Liver (tissue), 9 donors: ENCODE data around the gene KMT2E. TPM values are rescaled to one million over a fixed set of nuclear protein-coding genes. Genes with fewer than 3 reads are reported as not detected.
A peak's percentile ranks its signal among the peaks of the same experiment; 100 is the strongest.

ENCODE experiments used
- DNase-seq: peaks from one replicate; pipeline ENCODE4 v3.0.0-alpha.2; 2017; ENCODE audit warnings: low spot score
- H3K27ac ChIP-seq, 2 donors: one replicate each; pipeline ENCODE4 v1.7.0; 2013; ENCODE audit warnings: inconsistent platforms in 2 of 2, low read length in 2 of 2, control low read depth in 1 of 2, low read depth in 1 of 2, mild to moderate bottlenecking in 1 of 2
- H3K27me3 ChIP-seq, 4 donors: one replicate each; pipeline versions ENCODE4 v1.6.1 to v1.7.0; 2013; ENCODE audit warnings: low read length in 3 of 4, inconsistent platforms in 1 of 4, mild to moderate bottlenecking in 1 of 4, moderate library complexity in 1 of 4; ENCODE audit not compliant: control insufficient read depth in 4 of 4, insufficient read depth in 4 of 4
- H3K36me3 ChIP-seq, 4 donors: one replicate each; pipeline versions ENCODE4 v1.6.1 to v1.7.0; 2013; ENCODE audit warnings: low read length in 3 of 4, mild to moderate bottlenecking in 3 of 4, low read depth in 1 of 4, moderate library complexity in 1 of 4; ENCODE audit not compliant: control insufficient read depth in 4 of 4, insufficient read depth in 3 of 4
- H3K4me1 ChIP-seq, 4 donors: one replicate each; pipeline versions ENCODE4 v1.6.1 to v1.7.0; 2013; ENCODE audit warnings: low read length in 3 of 4, mild to moderate bottlenecking in 3 of 4, moderate library complexity in 1 of 4; ENCODE audit not compliant: control insufficient read depth in 4 of 4, insufficient read depth in 4 of 4
- H3K4me3 ChIP-seq, 3 donors: one replicate each; pipeline versions ENCODE4 v1.6.1 to v1.7.0; 2013; ENCODE audit warnings: low read length in 3 of 3, control low read depth in 1 of 3, low read depth in 1 of 3, mild to moderate bottlenecking in 1 of 3
- H3K9ac ChIP-seq, 2 donors: one replicate each; pipeline ENCODE4 v1.7.0; 2013; ENCODE audit warnings: low read length in 2 of 2, mild to moderate bottlenecking in 2 of 2, moderate library complexity in 2 of 2, control low read depth in 1 of 2, low read depth in 1 of 2
- H3K9me3 ChIP-seq, 4 donors: one replicate each; pipeline versions ENCODE4 v1.6.1 to v1.7.0; 2013; ENCODE audit warnings: low read length in 3 of 4; ENCODE audit not compliant: control insufficient read depth in 4 of 4
- CTCF ChIP-seq: fragments of 150-350 bp; IDR thresholded peaks from 2 replicates; pipeline ENCODE4 v1.5.1; 2017; ENCODE audit warnings: improper control_type of control experiment, low read depth, low read length; ENCODE audit not compliant: missing input control
- EGR1 ChIP-seq, 2 donors: IDR thresholded peaks; 2 replicates each; pipeline ENCODE4 v1.6.1; 2016 to 2018; ENCODE audit warnings: antibody characterized with exemption in 2 of 2, low read depth in 2 of 2
- FOXA1 ChIP-seq: IDR thresholded peaks from 2 replicates; pipeline ENCODE4 v1.6.1; 2016; ENCODE audit warnings: antibody characterized with exemption
- FOXA2 ChIP-seq: IDR thresholded peaks from 2 replicates; pipeline ENCODE4 v1.6.1; 2016; ENCODE audit warnings: antibody characterized with exemption
- GABPA ChIP-seq, 2 donors: IDR thresholded peaks in 1 of 2; conservative IDR thresholded peaks in 1 of 2; 2 replicates each; pipeline ENCODE4 v1.6.1; 2016; ENCODE audit warnings: antibody characterized with exemption in 2 of 2, mild to moderate bottlenecking in 1 of 2, moderate library complexity in 1 of 2
- HNF4A ChIP-seq, 2 donors: conservative IDR thresholded peaks; 2 replicates each; pipeline ENCODE4 v1.6.1; 2016; ENCODE audit warnings: antibody characterized with exemption in 2 of 2, mild to moderate bottlenecking in 2 of 2
- HNF4G ChIP-seq: IDR thresholded peaks from 2 replicates; pipeline ENCODE4 v1.6.1; 2016; ENCODE audit warnings: antibody characterized with exemption
- JUND ChIP-seq, 2 donors: IDR thresholded peaks; 2 replicates each; pipeline ENCODE4 v1.6.1; 2016; ENCODE audit warnings: antibody characterized with exemption in 2 of 2
- MAX ChIP-seq: IDR thresholded peaks from 2 replicates; pipeline ENCODE4 v1.6.1; 2016; ENCODE audit warnings: antibody characterized with exemption
- NR2F2 ChIP-seq: IDR thresholded peaks from 2 replicates; pipeline ENCODE4 v1.6.1; 2016; ENCODE audit warnings: antibody characterized with exemption
- RAD21 ChIP-seq, 2 donors: IDR thresholded peaks; 2 replicates each; pipeline ENCODE4 v1.6.1; 2016; ENCODE audit warnings: antibody characterized with exemption in 2 of 2, mild to moderate bottlenecking in 2 of 2
- REST ChIP-seq: IDR thresholded peaks from 2 replicates; pipeline ENCODE4 v1.6.1; 2016; ENCODE audit warnings: antibody characterized with exemption, mild to moderate bottlenecking
- RXRA ChIP-seq, 2 donors: IDR thresholded peaks; 2 replicates each; pipeline ENCODE4 v1.6.1; 2017 to 2018; ENCODE audit warnings: antibody characterized with exemption in 2 of 2, mild to moderate bottlenecking in 1 of 2
- SP1 ChIP-seq: IDR thresholded peaks from 2 replicates; pipeline ENCODE4 v1.6.1; 2018; ENCODE audit warnings: antibody characterized with exemption, mild to moderate bottlenecking
- TAF1 ChIP-seq: conservative IDR thresholded peaks from 2 replicates; pipeline ENCODE4 v1.6.1; 2016; ENCODE audit warnings: antibody characterized with exemption, mild to moderate bottlenecking
- YY1 ChIP-seq: IDR thresholded peaks from 2 replicates; pipeline ENCODE4 v1.6.1; 2016; ENCODE audit warnings: antibody characterized with exemption, mild to moderate bottlenecking
- WGBS: extraction: QIAGEN DNeasy Blood & Tissue Kit; methylation state at CpG from one replicate; pipeline ENCODE4 v1.1.7; 2013; 5-methylcytosine and 5-hydroxymethylcytosine counted together
- polyA plus RNA-seq, 2 donors: library from polyadenylated mRNA; stranded (reverse) in 1 of 2; unstranded in 1 of 2; fragments of 200-250 nt in 1 of 2; fragments of >200 nt in 1 of 2; fragmentation: Nextera tagmentation in 1 of 2; extraction: Ambion mirVana in 1 of 2; gene quantifications; one replicate each; pipeline versions ENCODE4 v1.2.1 to v1.2.3, GENCODE V29; 2013 to 2015
- total RNA-seq, 2 donors: library from RNA; depleted of rRNA; stranded (reverse); fragments of >200 nt; gene quantifications; one replicate each; pipeline ENCODE4 v1.2.3, GENCODE V29; 2014
- TF ChIP-seq, protein P1 (sequence below): IDR thresholded peaks from 2 replicates; pipeline ENCODE4 v1.6.1; 2016; ENCODE audit warnings: antibody characterized with exemption
- TF ChIP-seq, protein P2 (sequence below): IDR thresholded peaks from 2 replicates; pipeline ENCODE4 v1.6.1; 2016; ENCODE audit warnings: antibody characterized with exemption
- donor health status: healthy.
- donor health status: healthy.
- donor health status: healthy.
- donor health status: healthy.
- donor health status: healthy.

KMT2E gene, protein sequence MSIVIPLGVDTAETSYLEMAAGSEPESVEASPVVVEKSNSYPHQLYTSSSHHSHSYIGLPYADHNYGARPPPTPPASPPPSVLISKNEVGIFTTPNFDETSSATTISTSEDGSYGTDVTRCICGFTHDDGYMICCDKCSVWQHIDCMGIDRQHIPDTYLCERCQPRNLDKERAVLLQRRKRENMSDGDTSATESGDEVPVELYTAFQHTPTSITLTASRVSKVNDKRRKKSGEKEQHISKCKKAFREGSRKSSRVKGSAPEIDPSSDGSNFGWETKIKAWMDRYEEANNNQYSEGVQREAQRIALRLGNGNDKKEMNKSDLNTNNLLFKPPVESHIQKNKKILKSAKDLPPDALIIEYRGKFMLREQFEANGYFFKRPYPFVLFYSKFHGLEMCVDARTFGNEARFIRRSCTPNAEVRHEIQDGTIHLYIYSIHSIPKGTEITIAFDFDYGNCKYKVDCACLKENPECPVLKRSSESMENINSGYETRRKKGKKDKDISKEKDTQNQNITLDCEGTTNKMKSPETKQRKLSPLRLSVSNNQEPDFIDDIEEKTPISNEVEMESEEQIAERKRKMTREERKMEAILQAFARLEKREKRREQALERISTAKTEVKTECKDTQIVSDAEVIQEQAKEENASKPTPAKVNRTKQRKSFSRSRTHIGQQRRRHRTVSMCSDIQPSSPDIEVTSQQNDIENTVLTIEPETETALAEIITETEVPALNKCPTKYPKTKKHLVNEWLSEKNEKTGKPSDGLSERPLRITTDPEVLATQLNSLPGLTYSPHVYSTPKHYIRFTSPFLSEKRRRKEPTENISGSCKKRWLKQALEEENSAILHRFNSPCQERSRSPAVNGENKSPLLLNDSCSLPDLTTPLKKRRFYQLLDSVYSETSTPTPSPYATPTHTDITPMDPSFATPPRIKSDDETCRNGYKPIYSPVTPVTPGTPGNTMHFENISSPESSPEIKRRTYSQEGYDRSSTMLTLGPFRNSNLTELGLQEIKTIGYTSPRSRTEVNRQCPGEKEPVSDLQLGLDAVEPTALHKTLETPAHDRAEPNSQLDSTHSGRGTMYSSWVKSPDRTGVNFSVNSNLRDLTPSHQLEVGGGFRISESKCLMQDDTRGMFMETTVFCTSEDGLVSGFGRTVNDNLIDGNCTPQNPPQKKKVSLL (N-terminal part only)
- total RNA-seq: 10 to 100 TPM; 52.4 to 55.6 TPM
- 10 to 100 TPM in 1 of 2 donors, 1 to 10 TPM in 1; 7.1 to 32.5 TPM for polyA plus RNA-seq

DNA sequence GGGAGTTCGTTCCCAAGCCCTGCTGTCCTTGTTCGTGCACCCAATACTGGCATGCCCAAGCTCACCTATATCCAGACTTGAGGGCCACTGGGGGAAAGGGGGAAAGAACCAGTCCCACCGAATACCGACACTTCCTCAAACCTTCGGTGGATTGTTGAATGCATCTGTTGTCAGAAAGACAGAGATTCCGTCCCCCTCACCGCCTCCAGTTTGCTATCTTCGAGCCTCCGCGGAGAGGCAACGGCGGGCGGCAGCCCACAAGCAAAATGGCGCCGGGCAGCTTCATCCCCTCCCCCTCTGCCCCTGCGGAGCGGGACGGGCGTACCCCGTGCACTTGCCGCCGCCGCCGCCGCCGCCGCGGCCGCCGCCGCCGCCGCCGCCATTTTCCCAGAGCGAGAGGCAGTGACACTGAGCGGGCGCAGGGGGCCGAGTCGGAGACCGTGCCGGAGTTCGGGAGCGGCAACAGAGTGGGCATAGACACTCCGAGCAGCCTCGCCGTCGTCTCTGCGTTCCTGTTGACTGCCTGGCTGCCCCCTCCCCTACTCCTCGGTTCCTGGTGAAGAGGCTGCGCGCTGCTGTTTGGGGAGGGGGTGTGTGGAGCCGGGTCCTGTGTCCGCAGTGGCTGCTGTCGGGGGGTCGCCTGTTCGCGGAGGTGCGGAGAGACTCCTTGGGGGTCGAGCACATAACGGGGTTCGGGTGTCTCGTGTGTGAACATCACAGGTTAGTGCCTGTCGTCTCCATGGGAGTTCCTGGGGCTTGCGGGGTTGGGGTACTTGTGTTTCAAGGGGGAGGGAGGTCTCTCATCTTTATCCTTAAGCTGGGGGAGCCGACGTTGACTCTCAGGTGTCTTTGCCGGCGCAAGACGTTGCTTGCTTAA is at the start of gene KMT2E:
TSS of gene KMT2E (plus strand) at position 390 of the 877 bp plus-strand sequence. CDS start 26,748 bp downstream, outside the sequence.
- peak within 1 kb of the TSS; percentile 99 to 100 for H3K27ac ChIP-seq
- DNase-seq: peak; percentile 91
- no peaks in the 10 kb centered on the region for H3K27me3 ChIP-seq
- peak within 1 kb of the TSS; percentile 83 to 91 (median 90) for H3K4me3 ChIP-seq
- under 1% methylated on average over 69 of the region's 69 CpGs for WGBS
- H3K9me3 ChIP-seq: no peaks in the 10 kb centered on the region
- peaks cover 1 to 43% (median 37%) of the 10 kb centered on the region in 4 donors for H3K4me1 ChIP-seq
- no peak for TF ChIP-seq MAX
- TF ChIP-seq, protein P1, sequence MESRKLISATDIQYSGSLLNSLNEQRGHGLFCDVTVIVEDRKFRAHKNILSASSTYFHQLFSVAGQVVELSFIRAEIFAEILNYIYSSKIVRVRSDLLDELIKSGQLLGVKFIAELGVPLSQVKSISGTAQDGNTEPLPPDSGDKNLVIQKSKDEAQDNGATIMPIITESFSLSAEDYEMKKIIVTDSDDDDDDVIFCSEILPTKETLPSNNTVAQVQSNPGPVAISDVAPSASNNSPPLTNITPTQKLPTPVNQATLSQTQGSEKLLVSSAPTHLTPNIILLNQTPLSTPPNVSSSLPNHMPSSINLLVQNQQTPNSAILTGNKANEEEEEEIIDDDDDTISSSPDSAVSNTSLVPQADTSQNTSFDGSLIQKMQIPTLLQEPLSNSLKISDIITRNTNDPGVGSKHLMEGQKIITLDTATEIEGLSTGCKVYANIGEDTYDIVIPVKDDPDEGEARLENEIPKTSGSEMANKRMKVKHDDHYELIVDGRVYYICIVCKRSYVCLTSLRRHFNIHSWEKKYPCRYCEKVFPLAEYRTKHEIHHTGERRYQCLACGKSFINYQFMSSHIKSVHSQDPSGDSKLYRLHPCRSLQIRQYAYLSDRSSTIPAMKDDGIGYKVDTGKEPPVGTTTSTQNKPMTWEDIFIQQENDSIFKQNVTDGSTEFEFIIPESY: no peak
- TF ChIP-seq FOXA2: no peak
- TF ChIP-seq SP1: no peak
- no peak for TF ChIP-seq EGR1 (IDR thresholded peaks at IDR 0.05; ENCODE audit: low read depth in 2 of 2)
- peak; percentile 16 for TF ChIP-seq CTCF
- no peak for TF ChIP-seq REST
- no peak for TF ChIP-seq HNF4G
- no peak for TF ChIP-seq FOXA1
- TF ChIP-seq TAF1: no peak
- no peak for TF ChIP-seq GABPA (IDR thresholded peaks at IDR 0.05 in 1 of 2, conservative IDR thresholded peaks at IDR 0.05 in 1 of 2)
- peak; percentile 97 for TF ChIP-seq YY1
- TF ChIP-seq JUND (IDR thresholded peaks at IDR 0.05): no peak
- TF ChIP-seq NR2F2: no peak
- no peak for TF ChIP-seq RXRA (IDR thresholded peaks at IDR 0.05)
- peak in 1 of 2 donors; percentile 1 for TF ChIP-seq HNF4A (conservative IDR thresholded peaks at IDR 0.05)
- TF ChIP-seq, protein P2, sequence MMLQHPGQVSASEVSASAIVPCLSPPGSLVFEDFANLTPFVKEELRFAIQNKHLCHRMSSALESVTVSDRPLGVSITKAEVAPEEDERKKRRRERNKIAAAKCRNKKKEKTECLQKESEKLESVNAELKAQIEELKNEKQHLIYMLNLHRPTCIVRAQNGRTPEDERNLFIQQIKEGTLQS: no peak
- TF ChIP-seq RAD21 (IDR thresholded peaks at IDR 0.05): no peak
- H3K9ac ChIP-seq: peak within 1 kb of the TSS; percentile 99 to 100
- H3K36me3 ChIP-seq: no peaks in the 10 kb centered on the region
